Uterus (tissue), 2 donors: Measurements from ENCODE around the gene CLCN3.

ENCODE experiments used
- POLR2A ChIP-seq, 2 donors: fragments of 450-650 bp; IDR thresholded peaks; one replicate each; pipeline ENCODE4 v1.6.1; 2016; ENCODE audit warnings: antibody characterized with exemption in 2 of 2, mild to moderate bottlenecking in 1 of 2, moderate library complexity in 1 of 2
- TF ChIP-seq, protein P1 (sequence below), 4 experiments: fragments of 200-600 bp in 2 of 4; fragments of 450-650 bp in 2 of 4; sonication (generic) in 2 of 4; IDR thresholded peaks; one replicate each; pipeline ENCODE4 v1.5.1; 2016 to 2019; ENCODE audit warnings: antibody characterized with exemption in 4 of 4, mild to moderate bottlenecking in 2 of 4, moderate library complexity in 1 of 4

- TF ChIP-seq, protein P1, sequence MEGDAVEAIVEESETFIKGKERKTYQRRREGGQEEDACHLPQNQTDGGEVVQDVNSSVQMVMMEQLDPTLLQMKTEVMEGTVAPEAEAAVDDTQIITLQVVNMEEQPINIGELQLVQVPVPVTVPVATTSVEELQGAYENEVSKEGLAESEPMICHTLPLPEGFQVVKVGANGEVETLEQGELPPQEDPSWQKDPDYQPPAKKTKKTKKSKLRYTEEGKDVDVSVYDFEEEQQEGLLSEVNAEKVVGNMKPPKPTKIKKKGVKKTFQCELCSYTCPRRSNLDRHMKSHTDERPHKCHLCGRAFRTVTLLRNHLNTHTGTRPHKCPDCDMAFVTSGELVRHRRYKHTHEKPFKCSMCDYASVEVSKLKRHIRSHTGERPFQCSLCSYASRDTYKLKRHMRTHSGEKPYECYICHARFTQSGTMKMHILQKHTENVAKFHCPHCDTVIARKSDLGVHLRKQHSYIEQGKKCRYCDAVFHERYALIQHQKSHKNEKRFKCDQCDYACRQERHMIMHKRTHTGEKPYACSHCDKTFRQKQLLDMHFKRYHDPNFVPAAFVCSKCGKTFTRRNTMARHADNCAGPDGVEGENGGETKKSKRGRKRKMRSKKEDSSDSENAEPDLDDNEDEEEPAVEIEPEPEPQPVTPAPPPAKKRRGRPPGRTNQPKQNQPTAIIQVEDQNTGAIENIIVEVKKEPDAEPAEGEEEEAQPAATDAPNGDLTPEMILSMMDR (IDR thresholded peaks at IDR 0.05): no peak
- TF ChIP-seq POLR2A (IDR thresholded peaks at IDR 0.05): no peak
Measured at GRCh38 chr4:169664615-169665014, 44.2 kb downstream of the CLCN3 start.
